ENCODE results near the gene VSIG2. TPM values are rescaled to one million over a fixed set of nuclear protein-coding genes. Genes with fewer than 3 reads are reported as not detected.

VSIG2 gene
- total RNA-seq, 1 experiment from 2014 or later = not detected

- CTCF ChIA-PET = no interaction called here
- no peak for DNase-seq
- Mint-ChIP-seq H3K36me3 (ENCODE audit: insufficient read depth, unreplicated experiment) (peaks cover 9% of the 10 kb centered on the region), H3K27me3 (ENCODE audit: unreplicated experiment) (no peaks in the 10 kb centered on the region), H3K27ac (ENCODE audit: unreplicated experiment) (no peak overlapping the region), H3K9me3 (ENCODE audit: low read depth, unreplicated experiment) (no peaks in the 10 kb centered on the region), H3K4me1 (ENCODE audit: low read depth, unreplicated experiment) (peaks cover 13% of the 10 kb centered on the region), H3K4me3 (ENCODE audit: low read depth, unreplicated experiment) (no peak overlapping the region)
- TF ChIP-seq, protein P1, sequence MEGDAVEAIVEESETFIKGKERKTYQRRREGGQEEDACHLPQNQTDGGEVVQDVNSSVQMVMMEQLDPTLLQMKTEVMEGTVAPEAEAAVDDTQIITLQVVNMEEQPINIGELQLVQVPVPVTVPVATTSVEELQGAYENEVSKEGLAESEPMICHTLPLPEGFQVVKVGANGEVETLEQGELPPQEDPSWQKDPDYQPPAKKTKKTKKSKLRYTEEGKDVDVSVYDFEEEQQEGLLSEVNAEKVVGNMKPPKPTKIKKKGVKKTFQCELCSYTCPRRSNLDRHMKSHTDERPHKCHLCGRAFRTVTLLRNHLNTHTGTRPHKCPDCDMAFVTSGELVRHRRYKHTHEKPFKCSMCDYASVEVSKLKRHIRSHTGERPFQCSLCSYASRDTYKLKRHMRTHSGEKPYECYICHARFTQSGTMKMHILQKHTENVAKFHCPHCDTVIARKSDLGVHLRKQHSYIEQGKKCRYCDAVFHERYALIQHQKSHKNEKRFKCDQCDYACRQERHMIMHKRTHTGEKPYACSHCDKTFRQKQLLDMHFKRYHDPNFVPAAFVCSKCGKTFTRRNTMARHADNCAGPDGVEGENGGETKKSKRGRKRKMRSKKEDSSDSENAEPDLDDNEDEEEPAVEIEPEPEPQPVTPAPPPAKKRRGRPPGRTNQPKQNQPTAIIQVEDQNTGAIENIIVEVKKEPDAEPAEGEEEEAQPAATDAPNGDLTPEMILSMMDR (IDR thresholded peaks at IDR 0.05; ENCODE audit: unreplicated experiment) = no peak
- no TSS peak for BruUV-seq (replicated peaks)
- intact Hi-C loops (cut with micrococcal nuclease; ENCODE audit: unreplicated experiment) = no loop called here
These were observed 4.7 kb upstream of the VSIG2 start for GRCh38 chr11:124756753-124757227.

- Mint-ChIP-seq H3K4me3 (ENCODE audit: low read depth, unreplicated experiment) (no peak overlapping the region), H3K27me3 (ENCODE audit: unreplicated experiment) (no peaks in the 10 kb centered on the region), H3K36me3 (ENCODE audit: insufficient read depth, unreplicated experiment) (peaks cover 9% of the 10 kb centered on the region), H3K4me1 (ENCODE audit: low read depth, unreplicated experiment) (peaks cover 13% of the 10 kb centered on the region), H3K27ac (ENCODE audit: unreplicated experiment) (no peak overlapping the region), H3K9me3 (ENCODE audit: low read depth, unreplicated experiment) (no peaks in the 10 kb centered on the region)
- intact Hi-C loops (cut with micrococcal nuclease; ENCODE audit: unreplicated experiment) = no loop called here
- BruUV-seq (replicated peaks) = no TSS peak
- TF ChIP-seq, protein P1 (IDR thresholded peaks at IDR 0.05; ENCODE audit: unreplicated experiment) = no peak
- CTCF ChIA-PET = no interaction called here
- DNase-seq = no peak
These were observed 4.1 kb upstream of the VSIG2 start for GRCh38 chr11:124756033-124756752.

DNA sequence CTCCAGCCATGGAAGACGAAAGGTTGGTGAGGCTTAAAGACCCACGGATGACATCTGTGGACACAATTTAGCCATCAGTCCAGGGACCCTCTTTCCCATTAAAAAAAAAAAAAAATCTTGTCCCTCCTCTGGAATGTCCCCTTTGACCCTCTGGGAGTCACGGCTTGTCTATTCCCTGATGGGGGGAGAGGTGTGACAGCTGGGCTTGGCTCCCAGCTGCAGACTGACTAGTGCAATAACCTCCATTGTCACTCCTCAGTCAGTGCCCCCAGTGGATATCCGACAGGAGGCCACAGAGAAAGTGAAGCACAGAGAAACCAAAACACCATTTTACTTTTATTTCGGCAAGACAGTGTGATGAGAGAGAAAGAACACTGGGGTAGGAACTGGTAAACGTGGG lies 2.7 kb upstream of the VSIG2 start:
- CTCF ChIA-PET = no interaction called here
- H3K9me3 Mint-ChIP-seq (ENCODE audit: low read depth, unreplicated experiment) = no peaks in the 10 kb centered on the region
- H3K4me1 Mint-ChIP-seq (ENCODE audit: low read depth, unreplicated experiment) = peaks cover 13% of the 10 kb centered on the region
- no peaks in the 10 kb centered on the region for H3K27me3 Mint-ChIP-seq (ENCODE audit: unreplicated experiment)
- H3K36me3 Mint-ChIP-seq (ENCODE audit: insufficient read depth, unreplicated experiment) = peaks cover 14% of the 10 kb centered on the region
- intact Hi-C loops (cut with micrococcal nuclease; ENCODE audit: unreplicated experiment) = no loop called here
- BruUV-seq (replicated peaks) = no TSS peak
- no peak overlapping the region for H3K27ac Mint-ChIP-seq (ENCODE audit: unreplicated experiment)
- no peak overlapping the region for H3K4me3 Mint-ChIP-seq (ENCODE audit: low read depth, unreplicated experiment)
- no peak for DNase-seq
- TF ChIP-seq, protein P1 (IDR thresholded peaks at IDR 0.05; ENCODE audit: unreplicated experiment) = no peak

DNA sequence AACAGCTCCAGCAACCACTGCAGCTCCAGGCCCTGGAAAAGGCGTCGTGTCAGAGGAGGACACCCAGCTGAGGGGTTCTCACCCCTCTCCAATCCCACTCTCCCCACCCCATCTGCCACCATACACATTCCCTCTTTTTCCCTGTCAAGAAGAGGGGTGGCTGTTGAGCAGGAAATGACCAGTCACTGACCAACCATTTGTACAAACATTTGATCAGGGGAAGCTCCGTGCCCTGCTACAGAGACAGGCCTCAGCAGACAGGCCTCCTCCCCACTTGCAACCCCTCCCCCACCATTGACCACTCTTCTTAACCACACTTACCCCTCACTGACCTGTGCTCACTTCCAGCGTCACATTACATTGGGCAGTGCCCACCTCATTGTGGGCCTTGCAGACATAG lies 2.3 kb upstream of the VSIG2 start:
- Mint-ChIP-seq H3K4me1 (ENCODE audit: low read depth, unreplicated experiment) (peaks cover 15% of the 10 kb centered on the region), H3K27me3 (ENCODE audit: unreplicated experiment) (no peaks in the 10 kb centered on the region), H3K9me3 (ENCODE audit: low read depth, unreplicated experiment) (no peaks in the 10 kb centered on the region), H3K4me3 (ENCODE audit: low read depth, unreplicated experiment) (no peak overlapping the region), H3K36me3 (ENCODE audit: insufficient read depth, unreplicated experiment) (peaks cover 14% of the 10 kb centered on the region), H3K27ac (ENCODE audit: unreplicated experiment) (no peak overlapping the region)
- CTCF ChIA-PET = no interaction called here
- no TSS peak for BruUV-seq (replicated peaks)
- intact Hi-C loops (cut with micrococcal nuclease; ENCODE audit: unreplicated experiment) = no loop called here
- DNase-seq = no peak
- TF ChIP-seq, protein P1 (IDR thresholded peaks at IDR 0.05; ENCODE audit: unreplicated experiment) = no peak
